Measurements from ENCODE around the gene DCX.

DNA sequence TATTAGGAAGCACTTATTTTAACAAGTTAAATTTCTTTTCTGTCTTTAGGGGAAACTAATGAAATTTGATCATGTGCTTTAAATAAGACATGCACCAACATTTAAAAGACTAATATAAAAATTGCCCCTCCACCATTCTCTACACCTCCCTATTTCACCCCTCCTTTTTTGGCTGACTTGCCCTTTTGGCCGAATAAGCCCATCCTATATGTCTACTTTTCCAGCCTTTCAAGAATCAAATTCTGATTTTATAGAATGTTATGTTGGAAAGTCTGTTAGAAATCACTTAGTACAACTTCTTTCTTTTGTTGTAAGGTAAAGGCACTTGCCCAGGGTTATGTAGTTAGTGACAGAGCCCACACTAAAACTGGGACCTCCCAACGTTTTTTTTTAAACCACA, 143.5 kb downstream of the DCX start:
- TF ChIP-seq, protein P1, sequence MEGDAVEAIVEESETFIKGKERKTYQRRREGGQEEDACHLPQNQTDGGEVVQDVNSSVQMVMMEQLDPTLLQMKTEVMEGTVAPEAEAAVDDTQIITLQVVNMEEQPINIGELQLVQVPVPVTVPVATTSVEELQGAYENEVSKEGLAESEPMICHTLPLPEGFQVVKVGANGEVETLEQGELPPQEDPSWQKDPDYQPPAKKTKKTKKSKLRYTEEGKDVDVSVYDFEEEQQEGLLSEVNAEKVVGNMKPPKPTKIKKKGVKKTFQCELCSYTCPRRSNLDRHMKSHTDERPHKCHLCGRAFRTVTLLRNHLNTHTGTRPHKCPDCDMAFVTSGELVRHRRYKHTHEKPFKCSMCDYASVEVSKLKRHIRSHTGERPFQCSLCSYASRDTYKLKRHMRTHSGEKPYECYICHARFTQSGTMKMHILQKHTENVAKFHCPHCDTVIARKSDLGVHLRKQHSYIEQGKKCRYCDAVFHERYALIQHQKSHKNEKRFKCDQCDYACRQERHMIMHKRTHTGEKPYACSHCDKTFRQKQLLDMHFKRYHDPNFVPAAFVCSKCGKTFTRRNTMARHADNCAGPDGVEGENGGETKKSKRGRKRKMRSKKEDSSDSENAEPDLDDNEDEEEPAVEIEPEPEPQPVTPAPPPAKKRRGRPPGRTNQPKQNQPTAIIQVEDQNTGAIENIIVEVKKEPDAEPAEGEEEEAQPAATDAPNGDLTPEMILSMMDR (IDR thresholded peaks at IDR 0.05; ENCODE audit: insufficient read depth, low read length, poor library complexity, severe bottlenecking) = no peak
- TF ChIP-seq EZH2phosphoT487 (conservative IDR thresholded peaks at IDR 0.05; ENCODE audit: low read length) = no peak
